PC-3 (cell line): ENCODE results near the gene CHST11. TPM values are rescaled to one million over a fixed set of nuclear protein-coding genes. Genes with fewer than 3 reads are reported as not detected.

Experiments used
- ATAC-seq: fragments of 200-7000 bp; cut with Tn5 transposase; 2 replicates; pipeline ENCODE4 v1.9.1; 2020; ENCODE audit warnings: mild to moderate bottlenecking, moderate library complexity
- BruUV-seq: library from RNA; stranded (reverse); fragments of 400-500 nt; replicated peaks from 2 replicates; lab custom pipeline; 2021; lab: Mats Ljungman, UMichigan
- CTCF ChIA-PET: fragments of 300-600 bp; sonication (Branson Sonifier 250); formaldehyde crosslinking; loops from one replicate; lab custom pipeline; 2022; ENCODE audit warnings: antibody characterized with exemption; lab: Charles Lee
- POLR2A ChIA-PET: fragments of 300-600 bp; sonication (Branson Sonifier 250); formaldehyde crosslinking; loops from one replicate; lab custom pipeline; 2022; ENCODE audit warnings: antibody characterized with exemption; ENCODE audit not compliant: unreplicated experiment; lab: Charles Lee
- DNase-seq: peaks from one replicate; pipeline ENCODE4 v3.0.0-alpha.2; 2015
- H2AFZ ChIP-seq: fragments of 300-600 bp; sonication (generic); 2 replicates; pipeline ENCODE4 v1.6.0; 2016; ENCODE audit warnings: antibody characterized with exemption, low read length
- H3F3A ChIP-seq: fragments of 300-600 bp; sonication (generic); one replicate; pipeline ENCODE4 v1.6.0; 2017; ENCODE audit warnings: antibody characterized with exemption, low read length, control low read depth, mild to moderate bottlenecking; ENCODE audit not compliant: unreplicated experiment
- H3K27ac ChIP-seq: fragments of 300-600 bp; sonication (generic); 2 replicates; pipeline ENCODE4 v1.5.1; 2016; ENCODE audit warnings: mild to moderate bottlenecking, low read length
- H3K27me3 ChIP-seq: fragments of 300-600 bp; sonication (generic); 2 replicates; pipeline ENCODE4 v1.6.1; 2016; ENCODE audit warnings: low read length, mixed read lengths
- H3K36me3 ChIP-seq: fragments of 300-600 bp; sonication (generic); 2 replicates; pipeline ENCODE4 v1.6.1; 2016; ENCODE audit warnings: low read depth, mixed run types, low read length, mixed read lengths
- H3K4me1 ChIP-seq: fragments of 300-600 bp; sonication (generic); 2 replicates; pipeline ENCODE4 v1.5.1; 2016; ENCODE audit warnings: low read length; ENCODE audit not compliant: insufficient read depth
- H3K4me2 ChIP-seq: fragments of 300-600 bp; sonication (generic); 2 replicates; pipeline ENCODE4 v1.6.0; 2016; ENCODE audit warnings: low read length
- H3K4me3 ChIP-seq: fragments of 300-600 bp; sonication (generic); 2 replicates; pipeline ENCODE4 v1.5.1; 2016; ENCODE audit warnings: mild to moderate bottlenecking, low read length, mixed read lengths
- H3K79me2 ChIP-seq: fragments of 300-600 bp; sonication (generic); 2 replicates; pipeline ENCODE4 v1.6.1; 2017; ENCODE audit warnings: low read length, mixed read lengths
- H3K9ac ChIP-seq: fragments of 300-600 bp; sonication (generic); 2 replicates; pipeline ENCODE4 v1.6.0; 2016; ENCODE audit warnings: mild to moderate bottlenecking, low read length
- H3K9me2 ChIP-seq: fragments of 300-600 bp; sonication (generic); replicated peaks from 2 replicates; pipeline ENCODE4 v1.6.1; 2016; ENCODE audit warnings: mixed run types, low read length, mixed read lengths
- H3K9me3 ChIP-seq: fragments of 300-600 bp; sonication (generic); 2 replicates; pipeline ENCODE4 v1.6.1; 2016; ENCODE audit warnings: low read length, mixed read lengths
- H4K20me1 ChIP-seq: fragments of 300-600 bp; sonication (generic); 2 replicates; pipeline ENCODE4 v1.6.1; 2016; ENCODE audit warnings: low read length, mixed read lengths
- CTCF ChIP-seq: fragments of 300-600 bp; sonication (generic); conservative IDR thresholded peaks from 2 replicates; pipeline ENCODE4 v1.5.1; 2017; ENCODE audit warnings: antibody characterized with exemption, low read depth, mild to moderate bottlenecking, low read length
- EZH2 ChIP-seq: fragments of 300-600 bp; sonication (generic); IDR thresholded peaks from one replicate; pipeline ENCODE4 v1.6.1; 2017; ENCODE audit warnings: antibody characterized with exemption, mild to moderate bottlenecking, low read length; ENCODE audit not compliant: unreplicated experiment
- EZH2phosphoT487 ChIP-seq: fragments of 300-600 bp; sonication (generic); IDR thresholded peaks from 2 replicates; pipeline ENCODE4 v1.6.1; 2018; ENCODE audit warnings: mild to moderate bottlenecking, antibody characterized with exemption, low read length, borderline replicate concordance
- intact Hi-C: fragments of 100-400 bp; cut with micrococcal nuclease; formaldehyde crosslinking; loops from 2 replicates; pipeline ENCODE4 v1.9.0; 2023
- total RNA-seq: library from RNA; depleted of rRNA; stranded (reverse); fragments of >200 nt; gene quantifications from 2 replicates; pipeline ENCODE4 v1.2.3, GENCODE V29; 2014

Gene CHST11
- total RNA-seq, 1 experiment from 2014 or later, result 53.5 TPM

- H3K4me2 ChIP-seq, result no peak overlapping the region
- POLR2A ChIA-PET, result no interaction called here
- ATAC-seq, result no peak
- H3K27me3 ChIP-seq, result no peaks in the 10 kb centered on the region
- H3K9me2 ChIP-seq, result no peaks in the 10 kb centered on the region
- H3K36me3 ChIP-seq, result no peaks in the 10 kb centered on the region
- H3K4me1 ChIP-seq, result no peaks in the 10 kb centered on the region
- H4K20me1 ChIP-seq, result no peaks in the 10 kb centered on the region
- BruUV-seq, result no TSS peak
- intact Hi-C loops, result no loop called here
- no peak overlapping the region for H3K4me3 ChIP-seq
- CTCF ChIA-PET, result no interaction called here
- no peaks in the 10 kb centered on the region for H3K9me3 ChIP-seq
- DNase-seq, result no peak
- no peaks in the 10 kb centered on the region for H3F3A ChIP-seq
- no peaks in the 10 kb centered on the region for H3K79me2 ChIP-seq
- H2AFZ ChIP-seq, result no peak overlapping the region
- no peak overlapping the region for H3K9ac ChIP-seq
- H3K27ac ChIP-seq, result no peak overlapping the region
- TF ChIP-seq EZH2phosphoT487 (no peak), CTCF (no peak), EZH2 (no peak)
Measured at GRCh38 chr12:104615048-104615561, 158.4 kb downstream of the CHST11 start.

- no TSS peak for BruUV-seq
- ATAC-seq (no peak), DNase-seq (no peak)
- H3K4me3 ChIP-seq, result no peak overlapping the region
- POLR2A ChIA-PET, result no interaction called here
- H3K79me2 ChIP-seq, result no peaks in the 10 kb centered on the region
- CTCF ChIA-PET, result no interaction called here
- no peak overlapping the region for H2AFZ ChIP-seq
- H3K27me3 ChIP-seq, result no peaks in the 10 kb centered on the region
- H3K4me1 ChIP-seq, result no peaks in the 10 kb centered on the region
- intact Hi-C loops, result no loop called here
- no peaks in the 10 kb centered on the region for H3K36me3 ChIP-seq
- H3K9me3 ChIP-seq, result no peaks in the 10 kb centered on the region
- TF ChIP-seq CTCF (no peak), EZH2 (no peak), EZH2phosphoT487 (no peak)
- no peaks in the 10 kb centered on the region for H3F3A ChIP-seq
- H3K9me2 ChIP-seq, result no peaks in the 10 kb centered on the region
- no peak overlapping the region for H3K9ac ChIP-seq
- no peak overlapping the region for H3K27ac ChIP-seq
- no peak overlapping the region for H3K4me2 ChIP-seq
- no peaks in the 10 kb centered on the region for H4K20me1 ChIP-seq
Measured at GRCh38 chr12:104618691-104619090, 161.9 kb downstream of the CHST11 start.

GRCh38 chr12:104619305-104619704, 162.6 kb downstream of the CHST11 start:
- intact Hi-C loops, result no loop called here
- Histone ChIP-seq H2AFZ (no peak overlapping the region), H4K20me1 (no peaks in the 10 kb centered on the region), H3F3A (no peaks in the 10 kb centered on the region), H3K4me2 (no peak overlapping the region), H3K4me3 (no peak overlapping the region), H3K27ac (no peak overlapping the region), H3K36me3 (no peaks in the 10 kb centered on the region), H3K27me3 (no peaks in the 10 kb centered on the region), H3K9me2 (no peaks in the 10 kb centered on the region), H3K4me1 (no peaks in the 10 kb centered on the region), H3K9me3 (no peaks in the 10 kb centered on the region), H3K9ac (no peak overlapping the region), H3K79me2 (no peaks in the 10 kb centered on the region)
- no peak for TF ChIP-seq EZH2
- TF ChIP-seq CTCF, result no peak
- no peak for TF ChIP-seq EZH2phosphoT487
- CTCF ChIA-PET, result no interaction called here
- ATAC-seq (no peak), DNase-seq (no peak)
- no TSS peak for BruUV-seq
- POLR2A ChIA-PET, result no interaction called here
